Esophagus muscularis mucosa (tissue), 4 donors: ENCODE measurements around the gene PIK3R3. TPM values are rescaled to one million over a fixed set of nuclear protein-coding genes. Genes with fewer than 3 reads are reported as not detected.

Experiments
- DNase-seq: peaks from one replicate; pipeline ENCODE4 v3.0.0-alpha.2; 2017; ENCODE audit errors: extremely low spot score
- H3K27ac ChIP-seq, 4 donors: fragments of 200-600 bp; sonication (generic); replicated peaks in 1 of 4; 1 replicate in 3 of 4; 2 replicates in 1 of 4; pipeline ENCODE4 v1.5.1; 2016 to 2019; ENCODE audit warnings: mild to moderate bottlenecking in 1 of 4
- H3K27me3 ChIP-seq, 4 donors: fragments of 200-600 bp; sonication (generic); one replicate each; pipeline versions ENCODE4 v1.5.1 to v1.6.0; 2016 to 2019
- H3K36me3 ChIP-seq, 4 donors: fragments of 200-600 bp; sonication (generic); one replicate each; pipeline ENCODE4 v1.5.1; 2016 to 2019
- H3K4me1 ChIP-seq, 4 donors: fragments of 200-600 bp; sonication (generic); one replicate each; pipeline ENCODE4 v1.5.1; 2016 to 2019
- H3K4me3 ChIP-seq, 4 donors: fragments of 200-600 bp; sonication (generic); 1 replicate in 2 of 4; 2 replicates in 2 of 4; pipeline ENCODE4 v1.5.1; 2016 to 2019; ENCODE audit warnings: mild to moderate bottlenecking in 4 of 4, moderate library complexity in 1 of 4
- H3K9me3 ChIP-seq, 4 donors: fragments of 200-600 bp; sonication (generic); 1 replicate in 3 of 4; 2 replicates in 1 of 4; pipeline ENCODE4 v1.5.1; 2016 to 2019
- CTCF ChIP-seq, 3 experiments: fragments of 200-600 bp in 2 of 3; fragments of 450-650 bp in 1 of 3; sonication (generic) in 2 of 3; IDR thresholded peaks; one replicate each; pipeline ENCODE4 v1.5.1; 2017 to 2019; ENCODE audit warnings: antibody characterized with exemption in 3 of 3, mild to moderate bottlenecking in 2 of 3, moderate library complexity in 1 of 3
- EP300 ChIP-seq: sonication (generic); formaldehyde crosslinking; IDR thresholded peaks from one replicate; pipeline ENCODE4 v1.6.1; 2017; ENCODE audit warnings: antibody characterized with exemption
- POLR2A ChIP-seq: fragments of 450-650 bp; IDR thresholded peaks from one replicate; pipeline ENCODE4 v1.6.1; 2017; ENCODE audit warnings: antibody characterized with exemption, moderate library complexity, mild to moderate bottlenecking, low read depth
- POLR2AphosphoS5 ChIP-seq, 2 donors: sonication (generic); formaldehyde crosslinking; IDR thresholded peaks; one replicate each; pipeline ENCODE4 v1.6.1; 2017; ENCODE audit warnings: antibody characterized with exemption in 2 of 2
- WGBS: methylation state at CpG from one replicate; pipeline ENCODE4 v1.1.5; 2018; 5-methylcytosine and 5-hydroxymethylcytosine counted together
- intact Hi-C: fragments of 100-400 bp; cut with DNase I; formaldehyde crosslinking; loops from one replicate; pipeline ENCODE4 v1.15.1; 2023
- total RNA-seq, 4 donors: library from RNA; depleted of rRNA; stranded (reverse); fragments of >200 nt; gene quantifications; one replicate each; pipeline versions ENCODE4 v1.1.0 to v1.2.1, GENCODE V29; 2016

Gene PIK3R3
- total RNA-seq, 4 donors from 2014 or later: 13.7 to 34.3 (median 21.4) TPM

- DNase-seq: peak; percentile 64
- Histone ChIP-seq H3K9me3 (no peaks in the 10 kb centered on the region), H3K4me1 (peaks cover 20 to 43% (median 29%) of the 10 kb centered on the region in 4 donors), H3K4me3 (no peak overlapping the region), H3K27ac (no peak overlapping the region), H3K36me3 (peaks cover 0 to 66% (median 10%) of the 10 kb centered on the region in 4 donors), H3K27me3 (no peaks in the 10 kb centered on the region)
- WGBS: 58% methylated on average over 11 of the region's 11 CpGs
- TF ChIP-seq POLR2A (no peak), EP300 (no peak), POLR2AphosphoS5 (IDR thresholded peaks at IDR 0.05) (no peak), CTCF (IDR thresholded peaks at IDR 0.05) (no peak)
- intact Hi-C loops: loop anchor here (10.0 kb wide), 1 partner anchor 71 kb away; no protein-coding TSS in a partner anchor
Observed at GRCh38 chr1:46043458-46044017, 88.9 kb downstream of the PIK3R3 start.

- intact Hi-C loops: loop anchor here (10.0 kb wide), 1 partner anchor 73 kb away; no protein-coding TSS in a partner anchor
- no peak overlapping the region for H3K4me3 ChIP-seq
- TF ChIP-seq EP300: no peak
- TF ChIP-seq POLR2A: no peak
- TF ChIP-seq POLR2AphosphoS5 (IDR thresholded peaks at IDR 0.05): no peak
- no peak for TF ChIP-seq CTCF (IDR thresholded peaks at IDR 0.05)
- no peak overlapping the region for H3K27ac ChIP-seq
- H3K4me1 ChIP-seq: peaks cover 27 to 49% (median 37%) of the 10 kb centered on the region in 4 donors
- no peaks in the 10 kb centered on the region for H3K27me3 ChIP-seq
- peak; percentile 37 for DNase-seq
- no peaks in the 10 kb centered on the region for H3K9me3 ChIP-seq
- H3K36me3 ChIP-seq: peaks cover 0 to 69% (median 8%) of the 10 kb centered on the region in 4 donors
Observed at GRCh38 chr1:46041974-46042373, 90.5 kb downstream of the PIK3R3 start.

- no peak overlapping the region for H3K4me3 ChIP-seq
- intact Hi-C loops: loop anchor here (10.0 kb wide), 1 partner anchor 73 kb away; no protein-coding TSS in a partner anchor
- H3K36me3 ChIP-seq: peaks cover 0 to 64% (median 8%) of the 10 kb centered on the region in 4 donors
- DNase-seq: peak; percentile 37
- TF ChIP-seq POLR2AphosphoS5 (IDR thresholded peaks at IDR 0.05) (no peak), EP300 (no peak), POLR2A (no peak), CTCF (IDR thresholded peaks at IDR 0.05) (no peak)
- H3K27me3 ChIP-seq: no peaks in the 10 kb centered on the region
- H3K27ac ChIP-seq: no peak overlapping the region
- peaks cover 32 to 53% (median 41%) of the 10 kb centered on the region in 4 donors for H3K4me1 ChIP-seq
- no peaks in the 10 kb centered on the region for H3K9me3 ChIP-seq
- 90% methylated on average over 2 of the region's 2 CpGs for WGBS
Observed at GRCh38 chr1:46041551-46041950, 90.9 kb downstream of the PIK3R3 start.

- 35% methylated on average over 4 of the region's 4 CpGs for WGBS
- H3K4me1 ChIP-seq: peaks cover 34 to 53% (median 44%) of the 10 kb centered on the region in 4 donors
- no peak overlapping the region for H3K27ac ChIP-seq
- peak; percentile 91 for DNase-seq
- intact Hi-C loops: loop anchor here (5.0 to 10.0 kb wide), 2 partner anchors 75 to 183 kb away; no protein-coding TSS in a partner anchor
- no peak overlapping the region for H3K4me3 ChIP-seq
- peaks cover 0 to 64% (median 15%) of the 10 kb centered on the region in 4 donors for H3K36me3 ChIP-seq
- H3K27me3 ChIP-seq: no peaks in the 10 kb centered on the region
- H3K9me3 ChIP-seq: no peaks in the 10 kb centered on the region
- TF ChIP-seq EP300: no peak
- TF ChIP-seq POLR2A: no peak
- TF ChIP-seq POLR2AphosphoS5 (IDR thresholded peaks at IDR 0.05): peak; percentile 18 to 29
Observed at GRCh38 chr1:46039571-46040052, 92.8 kb downstream of the PIK3R3 start.
